Measurements from ENCODE around the gene ELFN2.

The ELFN2 gene

DNA sequence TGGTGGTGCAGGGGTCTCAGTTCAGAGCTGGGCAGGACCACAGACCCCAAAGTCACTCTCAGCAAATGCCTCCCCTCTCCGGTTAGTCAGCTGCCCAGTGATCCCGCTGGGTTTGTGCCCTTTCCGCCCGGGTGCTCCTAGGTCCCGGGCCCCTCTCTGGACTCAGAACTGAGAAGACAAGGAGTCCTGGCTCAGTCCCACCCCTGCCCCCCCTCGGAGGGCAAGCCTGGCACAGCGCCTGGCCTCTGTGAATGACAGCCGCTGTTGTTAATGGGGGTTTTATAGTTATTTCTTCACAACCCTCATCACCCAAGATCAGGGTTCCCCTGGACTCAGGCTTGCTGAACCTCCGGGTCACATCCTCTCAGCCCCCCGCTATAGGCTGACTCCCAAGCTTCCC is 47.6 kb downstream of the ELFN2 start:
- no peak for DNase-seq

DNA sequence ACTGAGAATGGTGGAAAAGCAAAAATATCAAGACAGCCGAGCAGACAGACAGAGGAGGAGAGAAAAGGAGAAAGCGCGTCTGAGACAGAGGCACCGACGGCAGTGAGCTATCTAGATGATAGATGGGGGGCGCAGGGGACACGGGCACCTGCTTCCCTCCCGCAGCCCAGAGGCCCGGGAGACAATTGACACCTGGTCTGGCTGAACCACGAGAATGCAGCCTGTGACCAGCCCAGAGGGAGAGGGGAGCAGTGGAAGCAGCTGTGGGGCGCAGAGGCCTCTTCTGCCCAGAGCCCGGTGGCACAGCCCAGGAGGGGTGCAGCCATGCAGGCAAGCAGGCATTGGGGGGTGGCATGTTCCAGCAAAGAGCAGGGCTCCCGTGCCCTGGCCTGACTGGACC is 48.2 kb downstream of the ELFN2 start:
- no peak for DNase-seq

DNA sequence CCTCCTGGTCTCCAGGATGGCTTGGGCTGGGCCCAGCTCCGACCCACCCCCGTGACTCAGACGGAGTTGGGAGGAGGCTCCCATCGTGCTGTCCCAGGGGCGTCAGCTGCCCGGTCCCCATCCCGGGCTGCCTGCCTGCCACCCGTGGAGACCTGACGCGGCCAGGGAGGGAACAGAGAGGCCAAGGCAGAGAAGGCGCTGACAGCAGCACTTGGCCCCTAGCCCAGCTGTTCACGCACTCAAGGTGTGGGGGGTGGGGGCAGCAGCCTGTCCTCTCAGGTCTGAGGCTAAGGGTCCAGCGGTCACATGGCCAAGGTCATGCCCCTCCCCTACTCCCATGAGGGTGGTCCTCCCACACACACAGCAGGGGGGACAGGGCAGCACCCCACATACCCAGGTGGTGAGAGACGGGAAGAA is 48.6 kb downstream of the ELFN2 start:
- no peak for DNase-seq

DNA sequence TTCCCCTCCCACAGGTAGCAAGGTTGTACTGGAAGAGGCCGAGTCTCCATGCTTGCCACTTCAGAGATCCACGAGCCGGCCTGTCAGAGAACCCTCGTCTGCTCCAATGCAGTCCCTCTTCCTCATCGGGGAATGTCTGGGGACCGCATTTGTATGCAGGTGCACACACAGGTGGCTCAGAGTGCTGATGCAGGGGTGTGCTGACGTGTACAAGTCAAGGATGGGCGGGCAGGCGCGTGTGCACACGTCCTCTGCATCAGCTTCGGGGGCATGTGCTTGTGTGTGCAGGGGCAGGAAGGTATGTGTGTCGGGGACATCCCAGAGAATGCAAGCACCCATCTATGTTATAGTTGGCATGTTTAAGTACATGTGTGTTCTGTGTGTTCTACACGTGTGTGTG is 49.4 kb downstream of the ELFN2 start:
- no peak for DNase-seq

DNA sequence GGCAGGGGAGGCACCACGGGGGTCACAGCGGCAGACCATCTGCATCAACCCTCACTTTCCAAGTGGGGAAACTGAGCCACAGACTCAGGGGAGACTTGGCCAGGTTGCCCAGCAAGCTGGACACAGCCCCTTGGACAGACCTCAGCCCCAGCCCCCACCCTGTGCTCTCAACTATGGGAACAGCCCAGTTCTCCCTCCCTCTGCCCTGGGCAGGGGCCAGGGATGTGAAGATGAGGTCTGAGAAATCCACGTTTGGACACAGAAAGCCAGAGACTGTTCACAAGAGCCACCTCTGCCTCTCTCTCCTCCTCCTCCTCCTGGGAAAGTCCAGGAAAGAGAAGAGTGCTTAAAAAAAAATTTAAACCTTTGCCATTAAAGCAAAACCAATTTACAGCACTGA is 50.1 kb downstream of the ELFN2 start:
- DNase-seq, result no peak

DNA sequence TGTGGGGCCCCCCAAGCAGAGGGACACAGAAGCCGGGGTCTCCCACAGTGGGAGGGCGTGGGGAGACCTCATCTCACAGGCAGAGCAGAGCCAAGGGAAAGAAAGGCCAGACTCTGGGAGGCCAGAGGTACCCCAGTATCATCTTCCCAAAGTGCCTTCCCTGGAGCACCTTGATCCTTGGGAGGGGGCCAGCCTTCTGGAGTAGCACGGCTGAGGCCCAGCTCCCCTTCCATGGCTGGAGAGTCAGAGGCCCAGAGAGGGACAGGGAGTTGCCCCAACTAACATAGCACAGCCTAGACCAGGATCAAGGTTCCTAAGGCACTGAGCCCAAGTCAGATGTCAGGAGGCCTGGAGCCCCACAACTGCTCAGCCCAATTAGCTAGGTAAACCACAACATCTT is 50.6 kb downstream of the ELFN2 start:
- DNase-seq, result no peak

DNA sequence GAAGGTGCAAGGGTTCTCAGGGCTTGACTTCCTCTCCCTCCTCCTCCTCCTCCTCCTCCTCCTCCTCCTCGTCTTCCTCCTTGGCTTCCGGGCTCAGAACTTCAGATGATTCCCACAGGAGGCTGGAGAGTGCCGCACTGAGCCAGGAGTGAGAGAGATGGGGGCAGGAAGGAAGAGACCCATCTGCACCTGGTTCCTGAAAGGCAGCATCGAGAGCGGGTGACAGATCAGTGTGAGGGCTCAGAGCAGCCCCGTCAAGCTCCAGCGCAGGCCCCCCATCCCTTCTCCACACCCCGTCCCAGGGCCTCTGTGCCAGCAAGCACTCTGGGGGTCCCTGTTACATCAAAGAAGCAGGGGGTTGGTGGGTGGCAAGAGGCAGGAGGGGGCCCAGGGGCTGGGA is 51.5 kb downstream of the ELFN2 start:
- DNase-seq, result no peak

DNA sequence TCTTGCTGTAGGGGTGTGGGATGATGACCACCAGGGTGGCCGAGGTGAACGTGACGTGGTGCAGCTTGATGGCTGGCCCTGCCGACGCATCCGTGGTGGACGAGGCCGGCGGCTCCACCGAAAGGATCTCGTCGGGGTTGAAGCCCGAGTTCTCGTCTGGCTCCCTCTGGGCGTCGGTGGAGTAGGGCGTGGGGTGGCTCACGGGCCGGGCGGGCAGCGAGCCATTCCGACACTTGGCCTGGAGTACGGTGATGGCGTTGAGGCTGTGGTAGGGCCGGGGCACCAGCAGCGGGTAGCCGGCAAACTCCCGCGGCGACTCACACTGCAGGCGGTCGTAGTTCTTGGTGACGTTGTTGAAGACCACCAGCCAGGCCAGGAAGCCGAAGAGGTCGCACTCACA is 52.7 kb downstream of the ELFN2 start:
- no peak for DNase-seq

- no peak for DNase-seq
Observed at GRCh38 chr22:37373451-37373850, 53.8 kb downstream of the ELFN2 start.

DNA sequence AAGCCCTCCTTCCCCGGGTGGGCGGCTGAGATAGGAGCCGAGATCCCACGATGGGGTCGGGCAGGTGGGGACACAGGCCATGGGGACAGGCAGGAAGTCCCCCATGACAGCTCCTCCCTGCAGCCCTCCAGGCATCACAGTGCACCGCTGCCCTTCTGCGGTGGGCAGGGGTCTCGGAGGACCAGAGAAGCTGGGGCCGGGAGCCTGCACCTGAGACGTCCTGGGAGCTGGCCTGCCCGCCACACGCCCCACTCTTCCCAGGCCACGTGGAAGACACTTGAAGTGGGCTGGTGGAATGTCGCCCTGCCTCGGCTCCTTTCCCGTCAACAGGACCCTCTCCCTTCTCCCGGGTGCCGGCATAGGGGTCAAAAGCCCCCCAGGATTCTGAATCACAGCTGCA is 55.4 kb downstream of the ELFN2 start:
- DNase-seq, result no peak

- DNase-seq, result no peak
Observed at GRCh38 chr22:37371491-37371890, 55.8 kb downstream of the ELFN2 start.

GRCh38 chr22:37370306-37370979 is 56.8 kb downstream of the ELFN2 start:
- no peak for DNase-seq

DNA sequence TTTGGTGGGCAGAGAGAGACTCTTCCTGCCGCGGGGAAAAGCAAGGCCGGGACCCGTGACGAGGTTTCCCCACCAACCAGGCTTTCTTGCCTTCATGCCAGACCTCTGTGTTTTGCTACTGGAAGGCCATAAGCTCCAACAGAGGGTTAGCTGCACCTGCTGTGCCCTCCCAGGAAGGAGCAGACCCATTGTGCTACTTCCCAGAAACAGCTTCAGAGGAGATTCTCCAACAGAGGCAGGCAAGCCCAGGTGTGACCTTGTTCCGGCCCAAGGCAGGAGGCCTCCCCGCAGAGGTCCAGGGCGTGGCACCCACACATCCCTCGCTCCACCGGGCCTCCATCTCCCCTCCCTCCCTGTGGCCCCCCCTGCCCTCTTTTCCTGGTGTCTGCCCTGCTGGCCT is 57.8 kb downstream of the ELFN2 start:
- no peak for DNase-seq

DNA sequence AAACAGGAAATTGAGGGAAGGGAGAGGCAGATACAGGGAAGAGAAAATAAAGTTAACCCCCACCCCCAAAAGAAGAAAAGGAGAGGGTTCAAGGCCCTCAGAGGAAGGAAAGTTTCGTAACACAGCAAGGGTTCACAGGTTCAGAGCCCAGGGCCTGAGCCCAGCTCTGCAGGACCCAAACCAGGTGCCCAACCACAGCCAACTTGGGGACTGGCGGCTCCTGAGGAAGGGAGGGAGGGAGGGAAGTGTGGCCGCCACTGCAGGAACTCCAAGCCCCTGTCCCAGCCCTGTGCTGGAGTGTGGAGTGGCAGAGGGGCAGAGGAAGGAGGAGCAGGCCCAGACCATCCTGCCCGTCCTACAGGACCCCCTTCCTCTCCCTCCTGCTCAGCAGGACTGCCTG is 59.2 kb downstream of the ELFN2 start:
- no peak for DNase-seq

DNA sequence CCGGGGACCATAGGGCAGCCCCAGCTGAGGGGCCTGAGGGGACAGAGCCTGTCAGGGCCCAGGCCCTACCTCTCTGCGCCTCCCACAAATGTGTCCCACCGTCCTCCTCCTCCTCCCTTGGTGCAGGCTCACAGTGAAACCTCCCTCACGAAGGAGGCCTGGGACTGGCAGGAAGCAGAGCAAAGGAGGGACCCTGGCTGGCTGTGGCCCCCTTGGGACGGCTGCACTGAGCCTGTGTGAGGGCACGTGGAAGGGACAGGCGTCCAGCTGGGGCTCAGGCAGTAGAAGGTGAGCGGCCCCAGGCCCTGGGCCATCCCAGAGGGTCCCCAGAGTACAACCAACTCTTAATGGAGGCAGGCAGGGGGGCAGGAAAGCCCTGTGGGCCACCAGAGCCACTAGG is 60.7 kb downstream of the ELFN2 start:
- no peak for DNase-seq

DNA sequence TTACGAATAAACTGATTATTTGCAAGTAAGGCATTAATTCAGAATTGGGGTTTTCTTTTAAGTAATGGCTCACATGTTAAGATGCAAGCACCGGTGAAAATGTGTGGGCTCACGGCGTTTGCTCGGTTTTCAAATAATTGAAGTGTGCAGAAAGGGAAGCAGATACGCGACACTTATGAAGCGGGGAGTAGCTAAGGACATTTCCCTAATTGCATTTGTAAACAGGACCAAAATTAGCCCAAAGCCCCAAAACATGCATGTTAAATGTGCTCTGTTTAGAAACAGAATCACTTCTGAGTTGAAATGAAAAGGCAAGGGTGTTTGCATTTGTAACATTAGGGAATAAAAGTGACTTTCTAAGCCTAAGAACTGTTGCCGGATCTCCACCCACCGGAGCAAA is 61.3 kb downstream of the ELFN2 start:
- no peak for DNase-seq

DNA sequence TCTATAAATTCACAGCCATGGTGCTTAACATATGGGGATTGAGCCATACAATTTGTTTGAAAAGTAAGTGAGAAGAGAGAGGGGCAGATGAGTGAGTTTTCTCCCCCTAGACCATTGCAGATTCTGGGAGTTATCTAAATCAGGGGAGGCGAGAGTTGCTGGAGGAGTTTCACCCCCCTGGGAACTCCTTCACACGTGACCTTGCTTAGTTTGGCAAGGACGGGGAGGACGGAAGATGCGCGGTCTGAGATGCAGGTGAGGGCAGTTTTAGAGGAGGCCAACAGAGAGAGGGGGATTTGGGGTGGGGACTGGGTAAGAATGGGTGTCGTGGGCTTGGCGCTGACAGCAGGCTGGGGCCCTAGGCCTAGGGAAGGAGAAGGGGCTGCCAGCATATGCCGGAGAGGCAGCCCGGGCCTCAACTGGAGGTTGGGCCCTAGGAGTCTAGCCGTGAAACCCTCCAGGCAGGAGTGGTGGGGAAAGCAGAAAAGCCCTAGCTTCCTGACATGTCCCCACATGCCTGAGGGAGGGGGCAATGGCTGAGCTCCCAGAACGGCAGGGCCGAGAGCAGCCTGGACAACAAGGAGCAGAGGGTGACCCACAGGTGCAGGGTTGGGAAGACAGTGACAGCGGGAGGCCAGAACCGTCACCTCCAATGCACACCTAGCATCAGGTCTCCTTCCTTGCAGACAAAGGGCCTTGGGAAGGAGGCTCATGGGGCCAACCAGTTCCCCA is 63.9 kb downstream of the ELFN2 start:
- DNase-seq, result no peak

DNA sequence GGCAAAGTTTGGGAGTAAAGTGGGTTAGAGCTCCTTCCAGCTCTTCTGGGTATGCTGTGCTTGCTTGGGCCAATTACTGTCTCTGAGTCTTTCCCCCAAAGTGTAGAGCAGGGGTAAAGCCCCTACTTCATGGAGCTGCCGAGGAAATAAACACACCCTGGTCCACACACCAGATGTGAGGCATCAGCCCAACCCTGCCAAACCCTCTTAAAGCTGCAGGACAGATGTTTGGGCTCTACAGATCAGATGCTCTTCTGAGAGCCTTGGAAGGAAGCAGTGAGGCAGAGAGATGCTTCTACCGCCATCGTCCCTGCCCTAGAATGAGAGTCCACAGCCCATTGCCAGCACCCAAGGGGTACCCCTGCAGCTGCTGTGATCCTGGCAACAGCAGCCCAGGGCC is 64.7 kb downstream of the ELFN2 start:
- no peak for DNase-seq

- DNase-seq, result no peak
Observed at GRCh38 chr22:37358917-37359316, 68.4 kb downstream of the ELFN2 start.

DNA sequence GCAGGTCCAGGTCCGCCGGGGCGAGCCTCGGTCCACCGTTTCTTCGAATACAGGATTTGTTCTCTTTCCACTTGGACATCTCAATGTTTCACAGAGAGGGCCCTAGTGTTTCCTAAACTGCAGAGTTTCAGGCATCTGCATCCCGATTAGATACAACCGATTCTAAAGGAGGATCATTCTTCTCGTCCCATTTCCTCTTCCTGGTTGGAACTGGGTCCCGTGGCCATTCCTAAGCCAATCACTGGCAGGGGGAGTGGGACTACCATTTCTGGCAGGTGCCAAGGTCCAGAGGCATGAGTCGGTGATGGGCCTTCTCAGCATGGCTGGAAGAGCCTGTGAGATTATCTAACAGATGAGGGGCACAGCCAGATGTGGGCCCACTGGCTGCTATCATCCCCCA is 68.9 kb downstream of the ELFN2 start:
- DNase-seq, result no peak

DNA sequence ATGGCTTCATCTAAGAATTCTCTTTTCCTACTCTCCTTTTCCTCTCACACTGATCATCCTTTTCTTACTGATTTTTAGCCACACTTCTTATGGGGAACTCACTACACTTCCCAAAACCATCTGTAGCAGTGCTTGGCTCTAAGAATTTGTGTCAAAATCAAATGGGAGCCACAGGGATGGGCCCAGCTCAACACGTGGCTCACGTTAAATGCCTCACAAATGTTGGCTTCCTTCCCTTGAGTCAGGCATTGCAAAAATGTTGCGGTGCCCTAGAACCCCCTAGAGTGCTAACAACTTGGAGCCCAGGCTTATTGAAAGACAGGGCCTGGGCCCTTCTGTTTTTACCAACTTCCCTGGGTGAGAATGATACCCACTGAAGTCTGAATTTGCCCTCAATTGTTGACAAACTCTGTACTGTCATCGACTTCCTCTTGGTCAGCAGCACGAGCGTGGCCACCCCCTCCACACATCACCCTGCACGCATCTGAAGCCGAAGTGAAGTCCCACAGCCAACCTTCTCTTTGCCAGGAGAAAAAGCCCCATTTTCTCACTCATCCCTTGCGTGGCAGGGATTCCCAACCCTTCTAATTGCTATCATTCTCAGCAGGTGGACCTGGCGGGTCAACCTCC is 69.7 kb downstream of the ELFN2 start:
- DNase-seq, result no peak

DNA sequence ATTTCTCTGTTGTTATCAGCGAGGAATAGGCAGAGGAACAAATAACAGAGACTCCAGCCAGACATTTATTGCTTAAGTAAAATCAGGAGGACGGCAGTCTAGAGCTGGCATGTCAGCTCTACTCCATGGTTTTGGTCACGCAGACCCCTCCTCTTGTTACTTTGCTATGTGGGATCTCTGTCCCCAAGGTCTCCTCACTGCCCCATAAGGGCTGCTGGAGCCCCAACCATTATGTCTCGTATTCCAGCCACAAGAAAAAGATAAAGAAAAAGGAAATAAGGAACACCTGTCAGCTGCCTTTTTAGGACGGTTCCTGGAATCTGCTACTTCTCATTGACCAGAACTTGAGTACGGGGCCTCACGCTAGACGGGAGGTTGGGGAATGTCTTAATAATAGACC is 70.4 kb downstream of the ELFN2 start:
- no peak for DNase-seq

- DNase-seq, result no peak
Observed at GRCh38 chr22:37355174-37355573, 72.1 kb downstream of the ELFN2 start.

DNA sequence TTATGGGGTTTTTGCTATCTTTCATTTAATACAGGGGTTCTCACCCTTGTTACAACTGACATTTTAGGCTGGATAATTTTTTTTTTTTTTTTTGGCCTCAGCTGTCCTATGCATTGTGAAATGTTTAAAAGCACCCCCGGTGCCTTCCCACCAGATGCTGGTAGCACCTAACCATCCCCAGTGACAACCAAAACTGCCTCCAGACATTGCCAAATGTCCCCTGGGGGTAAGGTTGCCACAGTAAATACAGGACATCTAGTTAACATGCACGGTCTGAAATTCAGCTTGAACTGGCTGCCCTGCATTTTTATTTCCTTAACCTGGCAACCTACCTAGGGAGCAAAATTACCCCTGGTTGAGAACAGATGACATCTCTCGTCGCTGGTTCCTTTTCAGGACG is 72.6 kb downstream of the ELFN2 start:
- DNase-seq, result no peak

GRCh38 chr22:37354261-37354660 is 73.0 kb downstream of the ELFN2 start:
- DNase-seq, result no peak
